Right renal cortex interstitium (tissue), 3 donors: ENCODE measurements around the gene ADAM17. TPM values are rescaled to one million over a fixed set of nuclear protein-coding genes. Genes with fewer than 3 reads are reported as not detected.
"Not testable (repeated sequence)": the region's sequence is repeated elsewhere in the genome, so short reads cannot be mapped to it uniquely, and the experiment has no call there.

Source experiments
- DNase-seq, 3 donors: peaks; one replicate each; pipeline ENCODE4 v3.0.0-alpha.2; 2013; ENCODE audit warnings: low read depth in 3 of 3, low spot score in 2 of 3
- polyA plus RNA-seq, 3 donors: library from polyadenylated mRNA; unstranded; fragments of 120-200 nt; gene quantifications; one replicate each; pipeline ENCODE4 v1.2.1, GENCODE V29; 2013; ENCODE audit not compliant: insufficient read length in 3 of 3

ADAM17 gene
- polyA plus RNA-seq, 3 donors: 38.6 to 41.7 (median 39.6) TPM

- no peak for DNase-seq
Observed at GRCh38 chr2:9527995-9528787, 27.4 kb downstream of the ADAM17 start.

GRCh38 chr2:9525266-9525665 is 30.4 kb downstream of the ADAM17 start:
- no peak for DNase-seq

- DNase-seq: no peak
Observed at GRCh38 chr2:9524291-9524690, 31.3 kb downstream of the ADAM17 start.

GRCh38 chr2:9519250-9519649 is 36.4 kb downstream of the ADAM17 start:
- DNase-seq: no peak

GRCh38 chr2:9518780-9519179 is 36.9 kb downstream of the ADAM17 start:
- DNase-seq: no peak

GRCh38 chr2:9518163-9518562 is 37.5 kb downstream of the ADAM17 start:
- no peak for DNase-seq

- DNase-seq: no peak
Observed at GRCh38 chr2:9517118-9517782, 38.4 kb downstream of the ADAM17 start.

GRCh38 chr2:9513946-9514345 is 41.7 kb downstream of the ADAM17 start:
- DNase-seq: not testable (repeated sequence)

GRCh38 chr2:9508931-9509330 is 46.7 kb downstream of the ADAM17 start:
- DNase-seq: no peak

GRCh38 chr2:9498210-9498609 is 57.4 kb downstream of the ADAM17 start:
- DNase-seq: no peak

- DNase-seq: no peak
Observed at GRCh38 chr2:9497017-9497416, 58.6 kb downstream of the ADAM17 start.

- no peak for DNase-seq
Observed at GRCh38 chr2:9494081-9494480, 61.5 kb downstream of the ADAM17 start.

GRCh38 chr2:9493478-9493877 is 62.2 kb downstream of the ADAM17 start:
- no peak for DNase-seq

GRCh38 chr2:9492927-9493326 is 62.7 kb downstream of the ADAM17 start:
- no peak for DNase-seq

GRCh38 chr2:9490789-9491188 is 64.8 kb downstream of the ADAM17 start:
- DNase-seq: no peak

- DNase-seq: no peak
Observed at GRCh38 chr2:9488583-9489547, 66.8 kb downstream of the ADAM17 start.

- DNase-seq: no peak
Observed at GRCh38 chr2:9484533-9484932, 71.1 kb downstream of the ADAM17 start.

- DNase-seq: no peak
Observed at GRCh38 chr2:9483107-9483506, 72.5 kb downstream of the ADAM17 start.

GRCh38 chr2:9480157-9480556 is 75.5 kb downstream of the ADAM17 start:
- DNase-seq: no peak

GRCh38 chr2:9478526-9478925 is 77.1 kb downstream of the ADAM17 start:
- DNase-seq: no peak

- DNase-seq: no peak
Observed at GRCh38 chr2:9477914-9478313, 77.7 kb downstream of the ADAM17 start.
